Stimulated activated CD4-positive, alpha-beta T cell treated with anti-CD3 and anti-CD28 coated beads, Interleukin-15, amount 100 ng/mL, for 24 hours (primary cell): ENCODE results near the gene WNT5A.

Source experiments
- DNase-seq: peaks from one replicate; pipeline ENCODE4 v3.0.0-alpha.2; 2020

WNT5A gene

DNA sequence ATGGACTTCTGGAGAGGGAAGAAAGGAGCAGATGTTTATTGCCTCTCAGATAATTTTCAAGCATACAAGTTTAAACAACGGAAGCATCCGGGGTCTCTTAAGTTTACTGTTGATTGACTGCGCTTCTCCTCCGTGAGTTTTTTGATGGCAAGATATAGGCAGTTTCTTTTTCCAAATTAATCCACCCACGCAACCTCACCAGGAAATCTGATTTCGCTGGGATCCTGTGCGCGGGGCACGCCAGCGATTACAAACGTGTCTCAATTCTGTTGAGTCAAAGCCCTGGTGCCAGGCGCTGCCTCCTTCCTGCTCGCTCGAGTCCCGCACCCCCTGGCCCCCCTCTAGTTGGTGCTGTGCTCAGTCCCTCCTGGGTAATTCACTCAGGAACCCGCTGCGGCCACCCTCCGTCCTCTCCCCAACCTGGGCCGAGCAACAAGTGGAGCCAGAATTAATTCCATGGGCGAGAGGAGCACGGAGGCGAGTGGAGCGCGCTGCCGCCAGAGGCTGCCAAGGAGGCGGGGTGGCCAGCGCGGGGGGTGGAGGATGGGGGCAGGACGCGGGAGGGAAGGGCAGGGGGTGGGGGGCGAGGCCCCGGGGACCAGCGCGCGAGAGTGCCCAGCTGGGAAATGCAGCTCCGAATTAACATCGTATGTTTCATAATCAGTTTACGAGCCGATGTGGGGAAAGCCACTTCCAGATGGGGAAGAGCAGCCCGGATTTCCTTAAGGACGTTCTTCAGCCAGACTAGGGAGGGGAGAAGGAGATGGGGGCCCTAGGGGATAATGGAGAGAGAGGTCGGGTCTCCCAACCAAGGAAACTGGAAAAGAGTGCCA is 6.0 kb downstream of the WNT5A start:
- no peak for DNase-seq

DNA sequence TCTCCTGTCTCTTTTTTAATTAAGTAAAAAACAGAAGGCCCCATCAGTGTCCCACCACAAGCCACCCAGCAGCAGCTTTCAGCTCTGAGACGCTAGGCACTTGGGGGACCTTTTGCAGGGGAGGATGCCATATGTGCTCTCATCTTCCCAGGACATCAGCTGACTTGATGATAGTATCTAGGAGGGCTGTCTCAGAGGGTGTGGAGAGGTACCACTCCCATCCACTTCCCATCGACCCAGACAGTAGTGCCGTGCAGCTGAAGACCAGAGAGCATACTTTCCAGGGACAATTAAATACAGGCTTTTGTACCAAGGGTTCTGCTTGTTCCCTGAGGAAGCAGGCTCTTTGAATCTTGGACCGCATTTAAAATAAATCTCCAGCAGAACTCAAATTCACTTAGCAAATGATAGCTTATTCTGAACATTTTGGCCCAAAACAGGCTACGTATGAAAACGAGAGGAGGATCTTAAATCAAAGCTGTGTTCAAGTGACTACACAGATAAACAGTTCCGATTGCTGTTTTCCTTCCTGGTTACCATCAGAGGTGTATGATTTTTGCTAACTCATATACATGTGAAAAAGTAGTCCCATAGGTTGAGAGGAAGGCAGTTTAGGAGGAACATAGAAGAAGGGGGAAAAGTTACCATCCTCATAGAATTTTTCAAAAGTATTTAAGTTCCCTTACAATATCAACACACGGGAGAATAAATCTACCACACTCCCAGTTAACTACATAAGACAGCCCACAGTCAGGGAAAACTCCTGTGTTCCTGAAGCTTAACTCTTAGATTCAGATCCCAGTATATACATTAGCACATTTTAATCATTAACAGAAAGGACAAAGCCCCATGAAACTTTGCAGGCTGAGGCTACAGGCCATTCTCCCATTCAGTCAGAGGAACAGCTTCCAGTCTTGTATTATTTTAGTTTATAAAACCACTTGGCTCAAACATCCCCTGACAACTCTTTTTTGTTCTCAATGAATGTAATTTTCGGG is 9.5 kb downstream of the WNT5A start:
- no peak for DNase-seq

DNA sequence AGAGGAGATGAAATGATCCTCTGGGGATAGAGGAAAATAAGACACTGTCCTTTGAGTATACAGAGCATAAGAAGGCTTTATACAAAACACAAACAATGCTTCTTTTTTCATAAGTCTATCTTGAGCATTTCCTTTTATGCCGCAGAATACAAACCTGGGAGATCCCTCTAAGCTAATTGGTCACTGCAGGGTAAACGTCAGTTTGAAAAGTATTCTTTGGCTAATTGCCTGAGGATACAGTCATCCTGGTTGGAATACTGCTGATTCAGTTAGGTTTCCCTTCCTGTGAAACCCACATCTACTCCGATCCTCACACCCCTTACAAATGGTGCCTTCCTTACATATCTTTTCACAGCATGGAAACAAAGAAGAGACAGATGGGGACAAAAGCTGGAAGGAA is 10.6 kb downstream of the WNT5A start:
- DNase-seq, result no peak

DNA sequence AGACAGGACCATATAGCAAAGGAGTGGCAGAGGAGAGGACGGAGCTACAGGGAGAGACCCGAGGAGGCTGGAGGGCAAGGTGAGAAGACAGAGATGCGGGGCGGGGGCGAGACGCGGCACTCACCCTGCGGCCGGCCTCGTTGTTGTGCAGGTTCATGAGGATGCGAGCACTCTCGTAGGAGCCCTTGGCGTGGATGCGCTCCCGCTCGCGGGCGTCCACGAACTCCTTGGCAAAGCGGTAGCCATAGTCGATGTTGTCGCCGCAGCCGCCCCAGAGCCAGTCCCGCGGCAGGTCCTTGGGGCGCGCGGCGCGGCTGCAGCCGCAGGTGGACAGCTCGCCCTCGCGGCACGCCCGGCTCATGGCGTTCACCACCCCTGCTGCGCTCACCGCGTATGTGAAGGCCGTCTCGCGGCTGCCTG is 12.9 kb downstream of the WNT5A start:
- DNase-seq, result no peak

GRCh38 chr3:55473788-55474187 is 13.3 kb downstream of the WNT5A start:
- DNase-seq, result no peak

DNA sequence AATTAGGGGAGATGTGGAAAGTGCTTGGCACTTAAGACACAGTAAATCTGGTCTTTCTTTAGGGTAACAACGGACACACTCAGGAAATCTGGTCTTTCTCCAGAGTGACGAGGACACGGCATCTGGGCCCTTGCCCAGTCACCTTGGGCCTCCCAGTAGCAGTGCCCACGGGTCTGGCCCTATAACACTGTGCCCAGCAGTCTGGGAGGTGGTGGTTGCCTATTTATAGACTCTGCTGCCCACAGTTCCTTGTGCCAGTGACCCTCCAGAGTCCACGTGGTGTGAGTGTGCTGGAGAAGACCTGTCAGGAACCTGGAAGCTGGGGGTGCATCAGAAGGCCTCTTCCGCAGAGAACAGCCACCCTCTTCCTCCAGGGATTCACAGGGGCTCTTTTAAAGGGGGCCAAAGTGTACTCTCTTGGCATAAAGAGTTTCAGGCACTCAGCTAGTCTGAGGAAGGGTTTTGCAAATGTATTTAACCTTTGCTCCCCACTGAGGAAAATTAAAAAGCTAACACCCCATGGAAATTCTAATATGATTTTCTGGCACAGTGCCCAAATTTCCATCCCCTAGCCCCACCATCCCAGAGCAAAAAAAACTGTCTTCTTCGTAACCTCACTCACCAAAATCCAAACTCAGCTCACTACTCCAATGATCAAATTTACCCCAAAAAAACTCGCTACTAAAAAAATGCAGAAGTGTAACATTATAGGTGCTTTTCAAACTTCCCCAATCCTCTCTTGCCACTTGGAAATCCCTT is 15.4 kb downstream of the WNT5A start:
- DNase-seq, result no peak

DNA sequence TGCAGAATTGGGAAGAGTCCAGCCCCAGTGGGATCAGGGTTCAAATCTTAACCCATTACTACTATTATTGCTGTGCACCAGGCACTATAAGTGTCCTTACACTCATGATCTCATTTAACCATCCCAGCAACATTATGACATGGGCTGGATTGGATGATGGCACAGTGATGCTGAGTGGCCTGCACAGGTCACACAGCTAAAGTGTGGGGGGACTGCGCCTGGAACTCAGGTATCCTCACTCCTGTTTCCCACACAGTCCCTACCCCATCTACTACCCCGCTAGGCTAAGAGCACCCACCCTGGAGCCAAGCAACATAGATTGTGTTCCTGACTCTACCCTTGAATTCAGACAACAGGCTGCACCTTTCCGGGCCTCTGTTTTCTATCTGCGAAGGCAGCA is 16.0 kb downstream of the WNT5A start:
- DNase-seq, result no peak

DNA sequence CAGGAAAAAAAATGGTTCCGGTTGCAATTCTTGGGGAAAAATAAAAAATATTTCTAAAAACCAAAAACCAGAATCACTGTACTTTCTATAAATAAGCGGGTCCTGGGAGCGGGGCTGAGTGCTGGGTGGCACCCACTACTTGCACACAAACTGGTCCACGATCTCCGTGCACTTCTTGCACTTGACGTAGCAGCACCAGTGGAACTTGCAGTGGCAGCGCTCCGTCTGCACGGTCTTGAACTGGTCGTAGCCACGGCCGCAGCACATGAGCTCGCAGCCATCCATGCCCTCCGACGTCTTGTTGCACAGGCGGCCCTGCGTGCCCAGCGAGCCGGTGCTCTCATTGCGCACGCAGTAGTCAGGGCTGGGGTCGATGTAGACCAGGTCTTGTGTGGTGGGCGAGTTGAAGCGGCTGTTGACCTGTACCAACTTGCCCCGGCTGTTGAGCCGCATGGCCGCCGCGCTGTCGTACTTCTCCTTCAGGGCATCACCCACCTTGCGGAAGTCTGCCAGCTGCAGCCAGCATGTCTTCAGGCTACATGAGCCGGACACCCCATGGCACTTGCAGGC is 17.1 kb downstream of the WNT5A start:
- no peak for DNase-seq

GRCh38 chr3:55468251-55468650 is 18.9 kb downstream of the WNT5A start:
- DNase-seq, result no peak

- no peak for DNase-seq
Observed at GRCh38 chr3:55467099-55467498, 20.0 kb downstream of the WNT5A start.

- no peak for DNase-seq
Observed at GRCh38 chr3:55466526-55466925, 20.6 kb downstream of the WNT5A start.

- no peak for DNase-seq
Observed at GRCh38 chr3:55461896-55462295, 25.2 kb downstream of the WNT5A start.

DNA sequence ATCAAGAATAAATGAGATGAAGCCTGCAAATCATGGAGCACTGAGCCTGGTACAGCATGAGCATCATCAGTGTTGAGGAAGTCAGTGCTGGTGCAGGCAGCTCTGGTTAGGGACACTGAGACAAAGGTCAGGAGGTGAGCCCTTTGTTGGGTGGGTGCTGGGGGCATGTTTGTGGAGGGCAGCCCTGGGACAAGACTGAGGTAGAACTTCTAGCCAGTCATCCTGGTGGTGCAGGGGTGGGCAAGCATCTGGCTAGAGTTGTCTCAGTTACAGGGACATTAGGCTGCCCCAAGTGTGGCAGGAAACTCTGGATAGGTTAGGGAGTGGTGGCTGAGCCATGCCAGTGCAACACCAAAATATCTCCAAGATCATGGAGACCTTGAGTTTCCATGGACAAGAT is 27.3 kb downstream of the WNT5A start:
- no peak for DNase-seq

DNA sequence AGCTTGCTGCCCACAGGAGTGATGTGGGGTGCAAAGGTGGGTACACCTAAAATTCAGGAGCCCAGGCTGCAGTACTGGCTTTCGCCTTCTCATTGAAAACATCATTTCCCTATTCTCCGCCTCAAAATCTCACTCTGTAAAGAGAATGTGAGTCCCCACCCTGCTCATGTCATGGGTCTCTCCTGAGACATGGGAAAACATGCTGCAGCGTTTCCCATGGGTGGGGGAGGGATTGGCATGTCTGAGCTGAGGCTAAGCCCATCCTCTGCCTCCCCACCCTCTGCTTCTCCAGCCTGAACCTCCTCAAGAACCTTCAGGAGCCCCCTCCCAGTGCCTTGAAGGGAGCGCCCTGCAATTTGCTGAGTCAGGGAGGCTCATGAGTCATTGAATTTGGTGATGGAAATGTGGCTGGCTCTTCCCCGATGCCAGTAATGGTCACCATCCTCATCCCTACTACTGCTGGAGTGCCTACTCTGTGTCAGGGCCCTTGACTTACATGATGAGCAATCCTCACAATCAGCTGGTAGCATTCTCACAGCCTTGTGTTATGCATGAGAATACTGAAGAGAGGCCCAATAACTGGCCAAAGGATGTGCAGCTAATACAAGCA is 28.8 kb downstream of the WNT5A start:
- DNase-seq, result no peak

DNA sequence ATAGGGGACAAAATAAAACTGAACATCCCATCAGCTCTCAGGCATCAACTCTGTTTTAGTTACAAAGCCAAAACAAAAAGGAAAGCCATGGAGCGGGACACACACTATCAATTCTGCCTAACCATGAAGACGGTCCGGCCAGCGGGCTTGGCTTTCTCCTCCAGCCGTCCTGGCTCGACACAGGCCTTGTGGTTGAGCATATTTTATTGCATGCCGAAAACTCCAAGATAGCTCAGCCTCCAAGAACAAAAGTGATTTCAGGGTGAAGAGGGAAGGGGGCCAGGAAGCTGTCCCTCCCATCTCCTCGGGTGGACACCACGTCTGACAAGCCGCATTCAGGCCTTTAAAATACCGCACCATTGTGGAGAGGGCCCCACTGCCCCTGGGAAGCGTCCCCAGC is 31.2 kb downstream of the WNT5A start:
- no peak for DNase-seq

GRCh38 chr3:55454611-55455010 is 32.5 kb downstream of the WNT5A start:
- DNase-seq, result no peak

GRCh38 chr3:55453886-55454496 is 33.1 kb downstream of the WNT5A start:
- no peak for DNase-seq

DNA sequence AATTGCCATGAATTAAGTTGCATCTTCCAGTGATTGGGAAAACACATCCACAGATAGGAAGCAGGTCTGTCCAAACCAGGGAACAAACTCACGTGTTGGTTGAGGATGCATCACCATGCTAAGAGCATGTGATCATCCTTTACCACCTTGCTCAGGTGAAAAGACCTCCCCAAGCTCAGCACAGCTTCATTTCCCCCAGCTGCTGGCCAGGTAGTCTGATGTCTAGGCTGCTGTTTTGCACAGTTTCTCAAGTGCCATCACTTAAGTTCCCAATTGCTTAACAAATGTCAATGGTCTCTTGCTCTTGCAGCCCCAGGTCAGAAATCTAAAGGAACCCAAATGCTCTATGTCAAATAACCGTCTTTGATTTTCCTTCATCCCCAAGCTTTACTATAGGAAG is 34.2 kb downstream of the WNT5A start:
- DNase-seq, result no peak

- no peak for DNase-seq
Observed at GRCh38 chr3:55449527-55449926, 37.6 kb downstream of the WNT5A start.

GRCh38 chr3:55446850-55447249 is 40.3 kb downstream of the WNT5A start:
- DNase-seq, result no peak

DNA sequence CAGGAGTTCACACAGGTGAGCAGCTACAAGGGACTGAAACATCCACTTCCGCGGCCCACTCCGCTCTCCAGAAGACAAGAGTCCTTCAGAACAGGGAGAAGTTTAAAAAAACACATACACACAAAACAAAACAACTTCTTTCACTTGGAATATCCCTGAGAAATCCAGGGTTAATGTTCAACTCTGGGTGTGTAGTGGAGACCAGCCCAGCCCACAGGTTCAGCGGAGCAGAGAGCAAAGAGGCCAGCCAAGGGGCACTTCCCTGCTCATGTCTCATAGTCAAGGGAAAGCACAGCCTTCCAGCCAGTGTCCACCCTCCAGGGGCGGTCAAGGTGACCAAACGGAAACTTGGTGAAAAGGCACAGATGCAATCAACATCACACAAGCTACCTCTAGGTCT is 41.6 kb downstream of the WNT5A start:
- DNase-seq, result no peak

GRCh38 chr3:55443346-55443745 is 43.8 kb downstream of the WNT5A start:
- no peak for DNase-seq
